ENCODE measurements around the gene ADAMTS17. TPM values are rescaled to one million over a fixed set of nuclear protein-coding genes. Genes with fewer than 3 reads are reported as not detected.
A peak's percentile ranks its signal among the peaks of the same experiment; 100 is the strongest.

Gene ADAMTS17
- polyA plus RNA-seq, 10 donors = 3.6 to 8.1 (median 5.5) TPM

DNA sequence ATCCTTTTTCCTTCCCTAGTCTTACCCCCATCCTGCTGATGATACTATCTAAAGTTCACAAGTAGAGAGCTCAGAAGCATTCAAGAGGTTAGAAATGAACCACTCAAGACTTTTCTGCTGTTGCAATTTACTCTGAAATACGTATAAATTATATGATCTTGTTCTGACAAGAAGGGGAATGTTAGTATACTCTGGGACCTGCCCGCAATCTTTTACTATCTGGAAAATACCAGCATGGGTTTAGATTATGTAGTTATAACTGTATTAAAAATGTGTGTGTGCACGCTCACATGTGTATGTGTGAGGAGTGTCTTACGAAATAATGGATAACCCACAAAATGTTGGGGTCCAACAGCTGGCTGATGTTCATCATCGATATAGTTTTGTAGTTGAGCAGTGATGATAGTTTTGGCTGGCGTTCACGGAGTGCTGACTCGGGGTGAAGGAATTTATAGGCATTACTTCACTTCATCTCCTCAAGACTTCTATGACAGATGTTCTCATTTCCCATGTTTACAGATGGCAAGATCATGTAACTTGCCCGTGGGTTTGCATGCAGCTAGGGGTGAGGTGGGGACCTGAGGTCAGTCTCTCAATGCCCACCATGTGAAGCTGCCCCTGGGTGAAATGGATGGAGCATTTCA is 311.1 kb downstream of the ADAMTS17 start:
- DNase-seq = no peak

DNA sequence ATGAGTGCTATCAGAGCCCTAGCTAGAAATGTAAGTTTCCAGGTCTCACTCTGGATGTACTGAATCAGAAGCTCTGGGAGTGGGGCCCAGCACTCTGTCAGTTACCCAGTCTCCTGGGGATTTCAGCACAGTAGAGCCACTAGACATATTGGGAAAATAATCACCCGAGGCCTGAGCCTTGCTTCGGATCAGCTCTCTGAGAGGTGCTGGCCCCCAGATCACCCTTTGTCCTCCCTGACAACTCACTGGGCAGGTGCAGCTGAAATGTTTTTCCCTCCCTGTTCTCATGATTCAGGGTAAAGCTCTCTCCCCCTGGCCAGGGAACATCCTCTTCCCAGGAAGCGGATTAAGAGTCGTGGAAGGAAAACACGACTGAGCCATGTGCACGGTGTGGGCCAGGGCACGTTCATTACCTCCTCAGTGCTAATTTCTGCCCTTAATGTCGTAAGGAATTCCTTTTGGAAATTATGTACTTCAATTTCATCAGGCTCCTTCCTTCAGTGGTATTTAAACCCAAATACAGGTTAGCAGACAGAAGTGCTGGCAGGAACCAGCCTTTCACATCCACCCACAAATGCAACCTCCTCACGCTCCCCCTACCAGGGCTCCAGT is 311.8 kb downstream of the ADAMTS17 start:
- DNase-seq = no peak

DNA sequence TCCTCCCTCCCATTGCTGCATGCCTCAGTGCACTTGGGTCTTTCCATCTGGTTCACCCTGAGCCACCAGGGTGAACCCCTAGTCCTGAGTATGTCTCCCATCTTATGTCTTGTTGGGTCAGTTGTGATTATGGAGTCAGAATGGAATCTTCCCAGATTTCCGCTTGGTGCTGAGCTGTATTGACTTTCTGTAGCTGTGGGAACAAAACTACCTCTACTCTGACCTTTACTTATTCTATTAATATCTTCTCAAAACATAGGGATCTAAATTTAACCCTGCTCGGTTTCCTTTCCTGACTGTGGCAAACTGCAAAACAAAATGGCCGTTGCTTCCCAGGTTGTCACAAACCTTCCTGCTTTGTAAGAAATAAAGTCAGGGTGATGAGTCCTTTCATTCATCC is 312.7 kb downstream of the ADAMTS17 start:
- DNase-seq = no peak

DNA sequence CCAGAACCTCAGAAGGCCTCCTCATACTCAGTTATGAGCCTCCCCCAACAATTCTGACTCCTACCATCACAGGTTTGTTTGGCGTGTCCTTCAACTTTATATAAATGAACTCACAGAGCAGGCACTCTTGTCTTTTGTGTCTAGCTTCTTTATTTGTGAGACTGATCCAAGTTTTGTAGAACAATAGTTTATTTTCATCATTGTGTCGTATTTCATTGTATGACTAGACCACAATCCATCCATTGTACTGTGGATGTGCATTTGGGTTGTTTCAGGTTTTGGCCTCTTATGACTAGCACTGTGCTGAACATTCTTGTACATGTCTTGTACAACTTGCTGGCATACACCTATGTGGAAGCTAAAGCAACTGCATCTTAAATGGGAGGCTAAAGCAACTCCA is 315.7 kb downstream of the ADAMTS17 start:
- no peak for DNase-seq

DNA sequence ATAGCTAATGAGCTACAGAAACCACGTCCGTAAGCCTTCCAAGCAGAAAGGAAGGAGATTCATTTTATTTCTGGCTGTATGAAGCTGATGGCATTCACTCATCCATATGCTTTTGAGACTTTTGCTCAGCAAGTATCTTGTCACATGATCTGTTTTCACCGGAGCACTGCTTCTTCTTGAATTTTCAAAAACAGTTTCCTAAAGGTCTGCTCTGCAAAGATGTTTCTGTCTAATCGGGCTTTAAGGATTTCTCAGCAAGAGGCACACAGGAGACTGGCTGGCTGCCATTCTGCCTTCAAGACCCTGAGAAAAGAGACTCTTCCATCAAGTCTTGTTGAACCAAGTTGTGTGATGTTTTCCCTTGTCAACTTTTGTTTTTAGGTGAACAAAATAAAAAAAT is 319.0 kb downstream of the ADAMTS17 start:
- DNase-seq = peak in 1 of 3 donors; percentile 57

DNA sequence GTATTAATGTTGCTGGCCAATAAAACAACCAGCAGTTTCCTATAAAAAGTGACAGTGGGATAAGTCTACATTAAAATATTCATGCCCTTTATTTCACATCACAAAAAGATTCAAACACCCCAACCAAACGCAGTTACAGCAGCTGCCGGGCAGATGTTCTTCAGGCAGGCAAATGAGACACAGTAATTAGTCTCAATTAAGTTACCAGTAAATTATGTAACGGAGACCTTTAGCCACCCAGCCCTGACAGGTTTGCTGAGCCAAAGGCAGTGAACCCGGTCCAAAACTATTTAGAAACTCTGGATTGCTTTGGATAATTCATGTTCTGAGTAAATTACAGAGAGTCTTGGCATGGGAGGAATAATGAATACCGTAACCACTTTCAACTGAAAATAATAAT is 319.4 kb downstream of the ADAMTS17 start:
- peak in 1 of 3 donors; percentile 56 for DNase-seq

DNA sequence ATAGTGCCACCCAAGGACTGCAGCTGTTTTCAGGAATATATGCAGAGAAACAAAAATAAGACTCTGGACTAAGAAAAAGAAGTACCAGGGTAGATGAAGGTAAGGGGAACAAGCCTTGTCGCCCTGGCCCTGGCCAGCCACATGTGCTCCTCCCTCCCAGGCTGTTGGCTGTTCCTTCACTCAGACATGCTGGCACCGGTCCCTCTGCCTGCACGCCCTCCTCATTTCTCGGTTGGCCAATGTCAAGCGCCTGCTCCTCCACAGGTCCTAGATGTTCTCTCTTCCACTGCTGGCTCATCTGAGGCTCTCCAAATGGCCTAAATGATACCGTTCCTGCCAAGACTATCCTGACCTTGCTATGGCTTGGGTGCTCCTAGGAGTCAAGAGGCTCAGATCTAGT is 320.1 kb downstream of the ADAMTS17 start:
- no peak for DNase-seq

DNA sequence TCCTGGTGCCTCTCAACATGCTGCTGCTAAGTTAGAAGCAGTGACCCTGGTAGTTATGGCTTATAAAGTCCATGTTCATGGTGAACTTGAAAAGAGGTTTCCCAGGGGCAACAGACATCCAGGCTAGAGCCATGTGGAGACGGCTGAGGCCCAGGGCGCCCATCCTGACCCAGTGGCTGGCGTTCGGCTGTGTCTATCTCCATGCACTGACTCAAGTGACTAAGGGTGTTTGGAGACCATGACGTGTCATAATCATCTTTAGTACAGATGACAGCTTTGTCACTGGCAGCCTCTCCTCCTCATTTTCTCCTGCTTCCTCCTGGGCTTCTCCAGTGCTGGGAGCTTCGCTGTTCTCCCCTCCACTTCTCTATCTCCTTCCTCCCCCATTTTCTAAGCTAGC is 321.2 kb downstream of the ADAMTS17 start:
- no peak for DNase-seq

DNA sequence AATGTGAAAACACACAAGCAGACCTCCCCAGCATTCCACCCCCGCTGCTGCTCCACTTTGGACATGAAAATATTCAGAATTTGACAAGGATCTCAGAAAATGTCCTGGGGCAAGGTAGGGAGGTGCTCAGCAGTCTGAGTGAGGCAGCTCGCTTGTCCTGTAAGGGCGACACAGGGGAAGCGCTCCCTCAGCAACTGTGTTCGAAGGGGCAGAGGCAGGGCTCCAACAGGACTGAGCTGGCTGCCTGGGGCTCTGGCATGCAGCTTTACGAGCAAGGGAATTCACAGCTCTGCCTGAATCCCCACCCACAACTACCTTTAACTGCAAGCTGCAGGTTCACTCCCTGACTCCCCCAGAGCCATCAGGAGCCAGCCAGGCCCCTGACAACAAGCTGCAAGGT is 321.6 kb downstream of the ADAMTS17 start:
- no peak for DNase-seq

DNA sequence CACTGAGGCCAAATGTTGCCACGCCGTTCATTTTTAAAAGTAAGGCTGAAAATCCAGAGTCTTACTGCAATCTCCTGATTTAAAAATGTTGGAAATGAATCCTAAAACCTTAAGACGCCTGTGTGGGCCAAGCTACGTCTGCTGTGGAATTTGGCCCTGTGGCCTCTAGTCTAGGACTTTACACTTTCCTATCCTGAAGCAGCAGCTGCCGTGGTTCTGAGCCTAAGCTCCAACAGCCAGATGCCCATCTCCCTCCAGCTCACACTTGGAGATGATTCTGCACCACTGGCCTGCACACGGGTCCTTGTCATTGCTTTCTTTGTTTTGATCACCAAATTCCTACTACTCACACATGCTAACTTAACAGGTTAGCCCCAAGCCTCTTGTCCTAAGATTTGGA is 322.2 kb downstream of the ADAMTS17 start:
- no peak for DNase-seq

DNA sequence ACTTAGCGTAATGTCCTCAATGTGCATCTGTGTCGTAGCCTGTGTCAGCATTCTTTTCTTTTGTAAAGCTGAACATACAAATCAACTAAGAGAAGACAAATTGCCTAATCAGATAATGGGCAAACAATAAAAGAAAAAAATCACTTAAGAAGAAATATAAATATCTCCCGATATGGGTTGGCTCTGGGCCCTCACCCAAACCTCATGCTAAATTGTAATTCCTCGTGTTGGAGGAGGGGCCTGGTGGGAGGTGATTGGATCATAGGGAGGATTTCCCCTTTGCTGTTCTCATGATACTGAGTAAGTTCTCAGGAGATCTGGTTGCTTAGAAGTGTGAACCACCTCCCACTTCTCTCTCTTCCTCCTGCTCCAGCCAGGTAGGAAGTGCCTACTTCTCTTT is 323.6 kb downstream of the ADAMTS17 start:
- DNase-seq = no peak

DNA sequence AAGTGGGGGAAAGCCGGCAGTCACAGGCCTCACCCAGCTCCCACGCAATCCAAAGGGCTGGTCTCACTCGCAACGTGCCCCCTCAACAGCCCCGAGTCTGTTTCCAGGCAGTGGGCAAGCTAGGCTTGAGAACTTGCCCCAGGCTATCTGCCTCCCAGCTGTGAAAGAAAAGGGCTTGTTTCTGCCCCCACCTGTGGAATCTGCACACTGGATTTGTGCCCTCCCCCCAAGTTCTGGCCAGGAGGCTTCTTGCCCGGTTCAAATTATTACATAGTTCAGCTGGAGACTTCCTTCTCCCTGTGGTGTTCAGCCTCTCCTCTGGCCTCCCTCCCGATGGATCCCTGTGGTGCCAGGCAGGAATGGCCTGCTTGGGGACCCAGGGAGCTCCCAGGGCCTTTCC is 324.6 kb downstream of the ADAMTS17 start:
- no peak for DNase-seq

DNA sequence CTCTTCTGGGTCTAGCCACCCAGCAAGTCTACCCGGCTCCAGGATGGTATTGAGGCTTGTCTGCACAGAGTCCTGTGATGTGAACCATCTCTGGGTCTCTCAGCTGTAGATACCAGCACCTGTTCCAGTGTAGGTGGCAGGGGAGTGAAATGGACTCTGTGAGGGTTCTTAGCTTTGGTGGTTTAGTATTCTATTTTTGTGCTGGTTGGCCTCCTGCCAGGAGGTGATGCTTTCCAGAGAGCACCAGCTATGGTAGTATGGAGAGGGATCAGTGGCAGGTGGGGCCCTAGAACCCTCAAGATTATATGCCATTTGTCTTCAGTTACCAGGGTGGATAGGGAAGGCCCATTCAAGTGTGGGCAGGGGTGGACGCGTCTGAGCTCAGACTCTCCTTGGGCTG is 325.1 kb downstream of the ADAMTS17 start:
- no peak for DNase-seq

DNA sequence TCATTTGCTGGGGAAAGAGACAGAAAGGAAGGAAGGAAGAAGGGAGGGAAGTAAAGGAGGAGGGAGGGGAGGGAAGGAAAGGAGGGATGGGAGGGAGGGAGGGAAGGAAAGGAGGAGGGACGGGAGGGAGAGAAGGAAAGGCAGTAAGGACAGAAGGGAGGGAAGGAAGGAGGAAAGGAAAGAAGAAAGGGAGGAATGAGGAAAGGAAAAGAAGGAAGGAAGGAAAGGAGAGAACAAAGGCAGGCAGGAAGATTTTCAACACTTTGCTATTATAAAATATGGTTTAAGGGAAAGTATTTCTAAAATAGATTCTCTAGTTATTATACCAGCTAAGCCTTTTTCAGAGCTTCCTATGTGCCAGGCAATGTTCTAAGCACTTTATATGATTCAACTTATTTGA is 330.5 kb downstream of the ADAMTS17 start:
- no peak for DNase-seq

DNA sequence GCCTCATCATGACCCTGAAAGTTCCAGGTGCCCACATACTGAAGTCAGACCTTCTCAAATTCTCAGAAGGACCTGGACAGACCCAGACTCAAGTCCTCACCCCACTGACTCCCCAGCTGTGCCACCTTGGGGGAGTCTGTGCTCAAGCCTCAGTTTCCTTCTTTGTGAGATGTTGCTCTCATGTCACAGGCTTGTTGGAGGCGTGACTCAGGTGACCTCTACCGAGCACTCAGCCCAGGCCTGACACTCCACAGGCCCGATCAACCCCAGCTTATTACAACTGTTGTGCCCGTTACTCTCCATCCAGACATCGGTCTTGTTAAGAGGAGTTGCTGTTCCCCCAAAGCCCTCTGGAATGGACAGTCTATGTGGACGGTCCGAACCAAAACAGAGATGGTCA is 332.4 kb downstream of the ADAMTS17 start:
- no peak for DNase-seq

DNA sequence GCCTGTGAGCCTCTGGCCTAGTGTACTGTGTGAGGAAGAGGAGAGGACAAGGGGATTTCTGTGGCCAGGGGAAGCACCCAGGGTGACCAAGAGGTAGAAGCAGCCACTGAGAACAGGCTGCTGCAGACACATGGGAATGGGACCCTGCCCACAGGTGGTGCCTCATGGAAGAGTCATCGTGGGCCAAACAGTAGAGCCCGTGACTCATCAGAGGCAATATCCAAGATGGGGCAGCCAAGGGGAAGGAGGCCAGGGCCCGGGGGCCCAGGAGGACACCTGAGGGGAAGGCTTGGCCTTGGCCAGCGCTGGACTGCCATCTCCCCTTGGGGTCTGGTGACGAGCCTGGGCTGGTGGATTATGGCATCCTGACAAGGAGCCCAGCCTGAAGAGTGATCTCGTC is 333.5 kb downstream of the ADAMTS17 start:
- no peak for DNase-seq

DNA sequence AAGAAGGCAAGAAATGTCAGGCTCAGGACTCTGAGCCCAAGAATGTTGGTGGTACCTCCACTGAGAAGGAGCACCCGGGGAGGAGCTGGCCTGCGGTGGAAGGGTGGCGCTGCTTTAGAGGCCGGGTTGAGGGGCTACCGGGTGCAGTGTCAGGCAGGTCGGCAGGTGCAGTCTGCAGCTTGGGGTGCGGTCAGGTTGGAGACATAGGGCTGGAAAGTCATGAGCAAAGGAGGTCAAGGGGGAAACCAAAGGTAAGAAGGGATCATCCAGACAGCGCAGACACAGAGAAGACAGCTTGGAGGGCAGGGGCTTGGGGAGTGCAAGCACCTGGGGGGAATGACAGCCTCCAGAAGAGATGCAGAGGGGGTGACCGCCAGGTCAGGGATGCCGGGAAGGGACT is 334.2 kb downstream of the ADAMTS17 start:
- no peak for DNase-seq

DNA sequence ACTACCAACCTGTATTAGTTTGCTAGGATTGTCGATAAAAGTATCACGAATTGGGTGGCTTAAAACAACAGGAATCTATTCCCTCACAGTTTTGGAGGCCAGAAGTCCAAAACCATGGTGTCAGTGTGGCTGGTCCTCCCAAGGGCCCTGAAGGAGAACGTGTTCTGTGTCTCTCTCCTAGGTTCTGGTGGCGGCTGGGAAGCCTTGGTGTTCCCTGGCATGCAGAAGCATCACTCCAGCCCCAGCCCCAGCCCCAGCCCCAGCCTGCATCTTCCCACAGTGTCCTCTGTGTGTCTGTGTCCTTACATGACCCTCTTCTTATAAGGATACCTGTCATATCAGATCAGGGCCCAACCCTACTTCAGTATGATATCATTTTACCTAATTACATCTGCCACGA is 336.1 kb downstream of the ADAMTS17 start:
- DNase-seq = no peak

DNA sequence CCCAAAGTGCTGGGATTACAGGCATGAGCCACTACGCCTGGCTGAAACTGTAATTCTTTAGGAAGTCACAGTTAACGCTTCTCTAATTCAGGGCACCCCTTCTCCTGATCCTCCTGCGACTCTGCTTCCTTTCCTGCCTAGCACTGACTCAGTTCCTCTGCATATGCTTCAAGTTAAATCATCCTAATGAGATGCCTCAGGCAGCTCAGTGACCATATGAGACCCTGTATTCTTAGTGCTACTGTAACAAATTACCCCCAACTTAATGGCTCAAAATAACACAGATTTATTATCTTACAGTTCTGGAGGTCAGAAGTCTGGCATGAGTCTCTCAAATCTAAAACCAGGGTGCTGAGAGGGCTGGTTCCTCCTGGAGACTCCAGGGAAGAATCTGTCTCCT is 336.8 kb downstream of the ADAMTS17 start:
- DNase-seq = no peak

DNA sequence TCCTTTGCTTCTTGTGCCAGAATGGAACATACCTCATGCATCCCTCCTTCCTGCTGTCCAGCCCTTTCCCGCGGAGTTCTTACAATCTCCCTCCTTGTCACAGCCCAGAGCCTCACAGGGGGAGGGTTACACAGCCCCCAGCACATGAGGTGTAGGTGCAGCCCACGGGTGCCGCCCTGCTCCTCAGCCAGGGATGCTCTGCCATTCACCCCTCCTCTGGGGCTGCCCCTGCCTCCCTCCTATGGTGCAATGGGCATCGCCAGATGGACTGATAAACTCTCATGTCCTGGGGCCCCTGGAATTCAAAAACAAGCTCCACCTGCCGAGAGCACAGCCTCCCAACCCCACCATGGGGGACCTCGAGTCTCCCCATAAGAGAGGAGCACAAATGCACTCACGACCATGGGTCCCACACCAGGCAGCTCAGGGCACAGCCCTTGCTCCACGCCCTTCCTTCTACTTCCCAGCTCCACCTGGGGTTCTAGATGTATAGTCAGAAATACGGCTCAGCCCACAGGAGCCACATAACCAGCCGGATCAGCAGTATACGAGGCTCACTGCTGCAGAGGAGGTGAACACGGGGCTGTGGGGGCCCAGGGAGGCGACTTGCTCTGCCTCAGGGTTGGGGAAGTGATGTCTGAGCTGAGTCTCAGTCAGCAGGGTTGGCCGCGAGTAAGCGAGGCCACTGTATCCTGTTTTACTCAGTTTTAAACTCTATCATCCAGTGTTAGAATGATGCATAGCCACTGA is 338.8 kb downstream of the ADAMTS17 start:
- DNase-seq = no peak

DNA sequence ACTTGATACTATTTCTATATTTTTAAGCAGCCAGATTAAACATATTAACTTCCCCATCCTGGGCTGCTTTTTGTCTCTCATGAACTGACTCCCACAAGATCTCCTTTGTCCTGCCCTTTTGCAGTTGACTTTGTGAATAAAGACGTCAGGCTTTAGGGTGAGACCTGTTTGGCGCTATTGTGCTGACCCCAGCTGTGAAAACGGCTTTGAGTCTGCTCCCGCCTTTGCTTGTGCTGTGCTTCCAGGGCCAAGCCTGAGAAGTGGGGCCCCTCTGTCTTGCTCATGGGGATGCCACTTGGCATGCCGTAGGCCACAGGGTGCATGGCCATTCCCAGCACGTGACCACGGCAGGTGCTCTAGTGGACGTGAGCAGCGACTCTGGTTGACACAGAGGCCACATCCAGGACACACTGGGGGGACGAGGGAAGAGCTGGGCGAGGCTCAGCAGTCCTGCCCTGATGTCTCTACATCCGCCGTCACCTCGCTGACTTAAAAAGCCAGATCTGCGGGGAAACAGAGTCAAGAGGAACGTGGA is 339.6 kb downstream of the ADAMTS17 start:
- no peak for DNase-seq

DNA sequence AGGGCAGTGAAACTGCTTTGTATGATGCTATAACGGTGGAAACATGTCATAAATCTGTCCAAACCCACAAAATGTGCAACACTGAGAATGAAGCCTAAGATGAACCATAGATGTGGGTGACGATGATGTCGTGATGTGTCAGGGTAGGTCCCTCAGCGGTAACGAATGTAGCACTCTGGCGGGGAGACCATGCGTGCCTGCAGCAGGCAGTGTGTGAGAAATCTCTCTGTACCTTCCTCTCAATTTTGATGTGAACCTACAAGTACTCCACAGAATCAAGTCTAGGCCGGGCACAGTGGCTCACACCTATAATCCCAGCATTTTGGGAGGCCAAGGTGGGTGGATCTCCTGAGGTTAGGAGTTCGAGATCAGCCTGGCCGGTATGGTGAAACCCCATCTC is 340.4 kb downstream of the ADAMTS17 start:
- no peak for DNase-seq
